PFSK-1 (cell line): ENCODE results near the gene CSKMT.

ENCODE experiments used
- POLR2AphosphoS5 ChIP-seq: IDR thresholded peaks from 2 replicates; pipeline ENCODE4 v1.6.1; 2012; ENCODE audit warnings: low read depth, mild to moderate bottlenecking, control low read depth, low read length, moderate library complexity
- SIN3A ChIP-seq: IDR thresholded peaks from 2 replicates; pipeline ENCODE4 v1.6.1; 2012; ENCODE audit warnings: mild to moderate bottlenecking, low read length, moderate library complexity, borderline replicate concordance; ENCODE audit not compliant: insufficient read depth
- TAF1 ChIP-seq: IDR thresholded peaks from 2 replicates; pipeline ENCODE4 v1.6.1; 2012; ENCODE audit warnings: low read length, control low read depth, borderline replicate concordance; ENCODE audit not compliant: insufficient read depth

GRCh38 chr11:62680825-62681240 is 15.7 kb downstream of the CSKMT start:
- TF ChIP-seq SIN3A (no peak), TAF1 (no peak), POLR2AphosphoS5 (no peak)
